Neural cell (in vitro differentiated cells): ENCODE data around the gene ASIC4. TPM values are rescaled to one million over a fixed set of nuclear protein-coding genes. Genes with fewer than 3 reads are reported as not detected.

Source experiments
- H2AFZ ChIP-seq: fragments of 200-600, 300-800 bp; sonication (generic), shearing (Covaris generic); 2 replicates; pipeline ENCODE4 v1.6.0; 2014; ENCODE audit warnings: low read depth, mild to moderate bottlenecking, antibody characterized with exemption, low read length, moderate library complexity
- H3F3A ChIP-seq: fragments of 200-600 bp; shearing (Covaris generic); 2 replicates; pipeline ENCODE4 v1.6.1; 2016; ENCODE audit warnings: mild to moderate bottlenecking, moderate library complexity, mixed read lengths, antibody characterized with exemption, low read length; ENCODE audit not compliant: insufficient read depth, poor library complexity, severe bottlenecking
- H3K27ac ChIP-seq: fragments of 200-600, 300-800 bp; sonication (generic), shearing (Covaris generic); 2 replicates; pipeline ENCODE4 v1.5.1; 2014; ENCODE audit warnings: mild to moderate bottlenecking, low read length, moderate library complexity
- H3K27me3 ChIP-seq: fragments of 300-800, 200-600 bp; sonication (generic), shearing (Covaris generic); 2 replicates; pipeline ENCODE4 v1.6.0; 2014; ENCODE audit warnings: mild to moderate bottlenecking, low read depth, low read length, moderate library complexity; ENCODE audit not compliant: insufficient read depth
- H3K36me3 ChIP-seq: fragments of 300-800, 200-600 bp; sonication (generic), shearing (Covaris generic); 2 replicates; pipeline ENCODE4 v1.5.1; 2014; ENCODE audit warnings: mild to moderate bottlenecking, antibody characterized with exemption, low read length, moderate library complexity; ENCODE audit not compliant: insufficient read depth
- H3K4me2 ChIP-seq: fragments of 300-800, 200-600 bp; sonication (generic), shearing (Covaris generic); 2 replicates; pipeline ENCODE4 v1.6.0; 2014; ENCODE audit warnings: mild to moderate bottlenecking, low read length
- H3K4me3 ChIP-seq: fragments of 300-800, 200-600 bp; sonication (generic), shearing (Covaris generic); 2 replicates; pipeline ENCODE4 v1.5.1; 2014; ENCODE audit warnings: mild to moderate bottlenecking, low read length, moderate library complexity
- H3K79me2 ChIP-seq: fragments of 200-600 bp; shearing (Covaris generic); replicated peaks from 2 replicates; pipeline ENCODE4 v1.6.0; 2014; ENCODE audit warnings: mild to moderate bottlenecking, low read length, moderate library complexity; ENCODE audit not compliant: insufficient read depth
- H3K9ac ChIP-seq: fragments of 300-800, 200-600 bp; sonication (generic), shearing (Covaris generic); 2 replicates; pipeline ENCODE4 v1.6.1; 2016; ENCODE audit warnings: mild to moderate bottlenecking, low read length, mixed read lengths
- H3K9me2 ChIP-seq: fragments of 200-600 bp; shearing (Covaris generic); 2 replicates; pipeline ENCODE4 v1.6.1; 2016; ENCODE audit warnings: mild to moderate bottlenecking, low read length, mixed read lengths; ENCODE audit not compliant: insufficient read depth
- H3K9me3 ChIP-seq: fragments of 200-600, 300-800 bp; sonication (generic), shearing (Covaris generic); 2 replicates; pipeline ENCODE4 v1.6.1; 2016; ENCODE audit warnings: mild to moderate bottlenecking, mixed run types, low read length, moderate library complexity, mixed read lengths
- H4K20me1 ChIP-seq: fragments of 200-600 bp; shearing (Covaris generic); 2 replicates; pipeline ENCODE4 v1.6.1; 2016; ENCODE audit warnings: mild to moderate bottlenecking, mixed run types; ENCODE audit not compliant: insufficient read depth
- CTCF ChIP-seq: fragments of 450-650 bp; IDR thresholded peaks from 2 replicates; pipeline ENCODE4 v1.5.1; 2014; ENCODE audit warnings: antibody characterized with exemption, mild to moderate bottlenecking, moderate library complexity; ENCODE audit not compliant: poor library complexity, severe bottlenecking
- EP300 ChIP-seq: fragments of 450-650 bp; conservative IDR thresholded peaks from 2 replicates; pipeline ENCODE4 v1.6.1; 2014; ENCODE audit warnings: antibody characterized with exemption, mild to moderate bottlenecking, moderate library complexity; ENCODE audit not compliant: poor library complexity, severe bottlenecking
- EZH2 ChIP-seq: fragments of 200-600, 300-800 bp; shearing (Covaris generic), sonication (generic); IDR thresholded peaks from 2 replicates; pipeline ENCODE4 v1.6.1; 2014; ENCODE audit warnings: antibody characterized with exemption, low read length, borderline replicate concordance, mild to moderate bottlenecking; ENCODE audit not compliant: insufficient read depth, poor library complexity, severe bottlenecking
- MXI1 ChIP-seq: fragments of 450-650 bp; conservative IDR thresholded peaks from 2 replicates; pipeline ENCODE4 v1.6.1; 2014; ENCODE audit warnings: antibody characterized with exemption, mild to moderate bottlenecking; ENCODE audit not compliant: poor library complexity, severe bottlenecking
- POLR2AphosphoS5 ChIP-seq: IDR thresholded peaks from 2 replicates; pipeline ENCODE4 v1.6.1; 2012
- RAD21 ChIP-seq: fragments of 450-650 bp; conservative IDR thresholded peaks from 2 replicates; pipeline ENCODE4 v1.6.1; 2014; ENCODE audit warnings: antibody characterized with exemption, mild to moderate bottlenecking, moderate library complexity
- REST ChIP-seq: IDR thresholded peaks from 2 replicates; pipeline ENCODE4 v1.6.1; 2012; ENCODE audit warnings: borderline replicate concordance
- SMC3 ChIP-seq: fragments of 450-650 bp; conservative IDR thresholded peaks from 2 replicates; pipeline ENCODE4 v1.6.1; 2014; ENCODE audit warnings: antibody characterized with exemption, mild to moderate bottlenecking, moderate library complexity; ENCODE audit not compliant: poor library complexity
- TAF1 ChIP-seq: IDR thresholded peaks from 2 replicates; pipeline ENCODE4 v1.6.1; 2012; ENCODE audit warnings: low read depth
- polyA plus RNA-seq: library from polyadenylated mRNA; depleted of rRNA; stranded (reverse); fragments of >200 nt; gene quantifications from 2 replicates; pipeline ENCODE4 v1.2.3, GENCODE V29; 2014

ASIC4 gene
- polyA plus RNA-seq, 1 donor from 2014 or later: 2.7 TPM

GRCh38 chr2:219563271-219563928 lies 49.1 kb downstream of the ASIC4 start:
- no peak overlapping the region for H3K9ac ChIP-seq
- no peak overlapping the region for H2AFZ ChIP-seq
- TF ChIP-seq RAD21: no peak
- TF ChIP-seq SMC3: no peak
- no peak for TF ChIP-seq MXI1
- TF ChIP-seq REST: no peak
- no peak for TF ChIP-seq TAF1
- TF ChIP-seq EZH2: no peak
- TF ChIP-seq EP300: no peak
- TF ChIP-seq CTCF: no peak
- no peak for TF ChIP-seq POLR2AphosphoS5
- no peaks in the 10 kb centered on the region for H3K36me3 ChIP-seq
- no peak overlapping the region for H3K4me3 ChIP-seq
- no peak overlapping the region for H3K4me2 ChIP-seq
- H3K79me2 ChIP-seq: no peaks in the 10 kb centered on the region
- no peaks in the 10 kb centered on the region for H3F3A ChIP-seq
- no peaks in the 10 kb centered on the region for H3K27me3 ChIP-seq
- no peaks in the 10 kb centered on the region for H3K9me3 ChIP-seq
- H3K9me2 ChIP-seq: no peaks in the 10 kb centered on the region
- no peak overlapping the region for H3K27ac ChIP-seq
- no peaks in the 10 kb centered on the region for H4K20me1 ChIP-seq

- Histone ChIP-seq H3K4me2 (no peak overlapping the region), H3K9ac (no peak overlapping the region), H3K4me3 (no peak overlapping the region), H3K27me3 (no peaks in the 10 kb centered on the region), H3F3A (no peaks in the 10 kb centered on the region), H2AFZ (no peak overlapping the region), H3K9me3 (no peaks in the 10 kb centered on the region), H4K20me1 (no peaks in the 10 kb centered on the region), H3K27ac (no peak overlapping the region), H3K79me2 (peaks cover 5% of the 10 kb centered on the region), H3K36me3 (no peaks in the 10 kb centered on the region), H3K9me2 (no peaks in the 10 kb centered on the region)
- TF ChIP-seq EZH2: no peak
- TF ChIP-seq MXI1: no peak
- TF ChIP-seq POLR2AphosphoS5: no peak
- no peak for TF ChIP-seq REST
- TF ChIP-seq TAF1: no peak
- TF ChIP-seq EP300: no peak
- no peak for TF ChIP-seq CTCF
- TF ChIP-seq RAD21: no peak
- TF ChIP-seq SMC3: no peak
Measured at GRCh38 chr2:219565130-219566080, 51.1 kb downstream of the ASIC4 start.
